Ramos (cell line): ENCODE measurements around the gene EXOSC7.
"Not testable (repeated sequence)": the region's sequence is repeated elsewhere in the genome, so short reads cannot be mapped to it uniquely, and the experiment has no call there.

ENCODE experiments used
- in situ Hi-C: fragments of 300-500 bp; cut with MboI; formaldehyde crosslinking; loops from one replicate; pipeline ENCODE4 v1.14.3; 2022; ENCODE audit warnings: low sequenced_read_pairs; ENCODE audit not compliant: unreplicated experiment

Gene EXOSC7

GRCh38 chr3:45048244-45048643 is 72.2 kb downstream of the EXOSC7 start:
- in situ Hi-C loops, result loop anchor here (25.0 kb wide), 1 partner anchor 889 kb away; the partner anchor contains the start of gene CXCR6

GRCh38 chr3:45049807-45050206 is 73.8 kb downstream of the EXOSC7 start:
- in situ Hi-C loops, result loop anchor here (25.0 kb wide), 1 partner anchor 887 kb away; the partner anchor contains the start of gene CXCR6

- in situ Hi-C loops, result no loop called here
Measured at GRCh38 chr3:45051685-45052084, 75.6 kb downstream of the EXOSC7 start.

- in situ Hi-C loops, result not testable (repeated sequence)
Measured at GRCh38 chr3:45053805-45054195, 77.8 kb downstream of the EXOSC7 start.

- in situ Hi-C loops, result no loop called here
Measured at GRCh38 chr3:45054196-45054857, 78.3 kb downstream of the EXOSC7 start.

- in situ Hi-C loops, result no loop called here
Measured at GRCh38 chr3:45055032-45055410, 79.0 kb downstream of the EXOSC7 start.

GRCh38 chr3:45055411-45056143 is 79.5 kb downstream of the EXOSC7 start:
- in situ Hi-C loops, result no loop called here

- in situ Hi-C loops, result no loop called here
Measured at GRCh38 chr3:45056608-45057301, 80.7 kb downstream of the EXOSC7 start.

- in situ Hi-C loops, result no loop called here
Measured at GRCh38 chr3:45057557-45057956, 81.5 kb downstream of the EXOSC7 start.

GRCh38 chr3:45059132-45059531 is 83.1 kb downstream of the EXOSC7 start:
- in situ Hi-C loops, result no loop called here

- in situ Hi-C loops, result no loop called here
Measured at GRCh38 chr3:45060165-45060892, 84.3 kb downstream of the EXOSC7 start.
